ENCODE measurements around the gene PDE9A. TPM values are rescaled to one million over a fixed set of nuclear protein-coding genes. Genes with fewer than 3 reads are reported as not detected.
"Not testable (repeated sequence)": the region's sequence is repeated elsewhere in the genome, so short reads cannot be mapped to it uniquely, and the experiment has no call there.

Gene PDE9A
- total RNA-seq, 1 donor from 2014 or later, result 2.0 TPM

- TF ChIP-seq CTCF (conservative IDR thresholded peaks at IDR 0.05; ENCODE audit: low read depth, low read length), result no peak
- DNase-seq (ENCODE audit: low read depth), result no peak
- no peak overlapping the region for H3K4me3 ChIP-seq (ENCODE audit: low read depth, low read length)
Observed at GRCh38 chr21:42708107-42708506, 54.7 kb downstream of the PDE9A start.

DNA sequence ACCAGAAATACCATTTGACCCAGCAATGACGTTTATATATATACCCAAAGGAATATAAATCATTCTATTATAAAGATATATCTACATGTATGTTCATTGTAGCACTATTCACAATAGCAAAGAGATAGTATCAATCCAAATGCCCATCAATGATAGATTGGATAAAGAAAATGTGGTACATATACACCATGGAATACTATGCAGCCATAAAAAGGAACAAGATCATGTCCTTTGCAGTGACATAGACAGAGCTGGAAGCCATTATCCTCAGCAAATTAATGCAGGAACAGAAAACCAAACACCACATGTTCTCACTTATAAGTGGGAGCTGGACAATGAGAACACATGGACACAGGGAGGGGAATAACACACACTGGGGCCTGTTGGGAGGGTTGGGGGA, 55.5 kb downstream of the PDE9A start:
- DNase-seq (ENCODE audit: low read depth); H3K4me3 ChIP-seq (ENCODE audit: low read depth, low read length): not testable (repeated sequence)

GRCh38 chr21:42711667-42712066, 58.2 kb downstream of the PDE9A start:
- TF ChIP-seq CTCF (conservative IDR thresholded peaks at IDR 0.05; ENCODE audit: low read depth, low read length), result no peak
- no peak for DNase-seq (ENCODE audit: low read depth)
- H3K4me3 ChIP-seq (ENCODE audit: low read depth, low read length), result no peak overlapping the region

- DNase-seq (ENCODE audit: low read depth); H3K4me3 ChIP-seq (ENCODE audit: low read depth, low read length): not testable (repeated sequence)
Observed at GRCh38 chr21:42715427-42715826, 62.0 kb downstream of the PDE9A start.

- TF ChIP-seq CTCF (conservative IDR thresholded peaks at IDR 0.05; ENCODE audit: low read depth, low read length), result no peak
Observed at GRCh38 chr21:42716074-42716473, 62.7 kb downstream of the PDE9A start.

GRCh38 chr21:42720484-42720883, 67.1 kb downstream of the PDE9A start:
- H3K4me3 ChIP-seq (ENCODE audit: low read depth, low read length); DNase-seq (ENCODE audit: low read depth): not testable (repeated sequence)

More at GRCh38 chr21:42716074-42716473, 62.7 kb downstream of the PDE9A start:
- no peak for DNase-seq (ENCODE audit: low read depth)
- no peak overlapping the region for H3K4me3 ChIP-seq (ENCODE audit: low read depth, low read length)

DNA sequence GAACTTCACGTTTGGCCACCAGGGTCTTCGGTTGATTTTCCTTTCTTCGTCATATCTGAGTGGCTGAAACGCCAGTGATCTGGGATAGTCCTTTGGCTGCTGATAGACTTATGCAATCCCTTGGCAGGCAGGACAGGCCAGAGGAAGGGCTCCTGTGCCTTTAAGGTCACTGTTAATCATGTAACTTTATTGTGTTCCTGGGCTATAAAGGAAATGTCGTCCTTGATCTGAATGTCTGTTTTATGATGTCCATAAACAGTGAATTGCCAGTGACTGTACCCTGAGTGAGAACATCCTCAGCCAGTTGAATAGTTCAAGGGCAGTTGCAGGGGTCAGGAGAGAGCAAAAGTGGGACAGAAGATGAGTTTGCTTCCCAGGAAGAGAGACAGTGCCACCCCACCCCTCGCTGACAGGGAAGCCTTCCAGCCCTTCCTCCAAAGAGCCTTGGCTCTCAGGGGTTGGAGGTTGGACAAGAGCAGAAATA, 68.0 kb downstream of the PDE9A start:
- no peak for TF ChIP-seq CTCF (conservative IDR thresholded peaks at IDR 0.05; ENCODE audit: low read depth, low read length)
- no peak for DNase-seq (ENCODE audit: low read depth)
- H3K4me3 ChIP-seq (ENCODE audit: low read depth, low read length), result no peak overlapping the region

DNA sequence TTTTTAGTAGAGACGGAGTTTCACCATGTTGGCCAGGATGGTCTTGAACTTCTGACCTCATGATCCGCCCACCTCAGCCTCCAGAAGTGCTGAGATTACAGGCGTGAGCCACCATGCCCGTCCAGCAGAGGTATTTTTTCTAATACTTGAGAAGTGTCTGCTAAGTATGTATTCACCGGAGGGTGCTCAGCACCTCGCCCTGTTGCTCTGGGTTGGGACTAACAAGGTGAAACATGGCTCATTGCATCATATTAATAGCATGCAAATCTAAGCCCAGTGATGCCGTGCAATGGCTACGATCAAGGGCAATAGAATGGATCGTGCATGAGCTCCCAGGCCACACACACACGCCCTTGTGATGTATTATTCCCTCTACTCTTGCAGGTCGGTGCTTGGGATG, 68.7 kb downstream of the PDE9A start:
- no peak for TF ChIP-seq CTCF (conservative IDR thresholded peaks at IDR 0.05; ENCODE audit: low read depth, low read length)
- H3K4me3 ChIP-seq (ENCODE audit: low read depth, low read length), result no peak overlapping the region
- DNase-seq (ENCODE audit: low read depth), result no peak

Data from epithelial cell of proximal tubule (primary cell).